ENCODE results near the gene SLCO3A1. TPM values are rescaled to one million over a fixed set of nuclear protein-coding genes. Genes with fewer than 3 reads are reported as not detected.

Gene SLCO3A1
- total RNA-seq, 1 experiment from 2014 or later: 5.1 TPM

- ATAC-seq: no peak
- CTCF ChIA-PET: no interaction called here
- TF ChIP-seq EZH2phosphoT487 (IDR thresholded peaks at IDR 0.05; ENCODE audit: borderline replicate concordance): no peak
- no peak for TF ChIP-seq TCF7L2 (IDR thresholded peaks at IDR 0.05; ENCODE audit: borderline replicate concordance, extremely low read depth, insufficient read depth, insufficient read length)
- no peak for TF ChIP-seq ELF1 (IDR thresholded peaks at IDR 0.05; ENCODE audit: borderline replicate concordance, low read depth)
- no peak for TF ChIP-seq ZBTB33 (IDR thresholded peaks at IDR 0.05; ENCODE audit: extremely low read depth, insufficient replicate concordance, low read length)
- no peak for TF ChIP-seq SP1 (IDR thresholded peaks at IDR 0.05; ENCODE audit: low read depth)
- TF ChIP-seq POLR2AphosphoS5 (IDR thresholded peaks at IDR 0.05; ENCODE audit: low read depth, low read length): no peak
- TF ChIP-seq CEBPB (IDR thresholded peaks at IDR 0.05; ENCODE audit: low read depth): no peak
- TF ChIP-seq JUND (IDR thresholded peaks at IDR 0.05): no peak
- TF ChIP-seq EGR1 (IDR thresholded peaks at IDR 0.05; ENCODE audit: low read depth): no peak
- no peak for TF ChIP-seq MAX (IDR thresholded peaks at IDR 0.05)
- TF ChIP-seq ZNF274 (IDR thresholded peaks at IDR 0.05; ENCODE audit: low read depth, low read length): no peak
- no peak for TF ChIP-seq REST (IDR thresholded peaks at IDR 0.05; ENCODE audit: low read depth)
- no peak for TF ChIP-seq CBX3 (IDR thresholded peaks at IDR 0.05; ENCODE audit: low read depth)
- intact Hi-C loops (cut with micrococcal nuclease): no loop called here
- no peak for DNase-seq (ENCODE audit: low read depth, low spot score)
- RAD21 ChIA-PET (ENCODE audit: low non-redundant PET in 1 of 2, low total read pairs in 2 of 2, uncharacterized antibody in 2 of 2, unreplicated experiment in 2 of 2): no interaction called here
- no peaks in the 10 kb centered on the region for H3K9me3 ChIP-seq (ENCODE audit: control insufficient read depth in 1 of 2, insufficient read depth in 1 of 2, low read depth in 1 of 2, low read length in 2 of 2)
- no peak overlapping the region for H2AFZ ChIP-seq (ENCODE audit: low read depth, low read length, poor library complexity, severe bottlenecking)
- BruUV-seq (replicated peaks): no TSS peak
- no peaks in the 10 kb centered on the region for H3K79me2 ChIP-seq (ENCODE audit: insufficient read depth, low read length)
- no peaks in the 10 kb centered on the region for H3K4me1 ChIP-seq (ENCODE audit: control insufficient read depth in 1 of 2, insufficient read depth in 2 of 2, low read length in 2 of 2)
- POLR2A ChIA-PET: no interaction called here
- H3K4me2 ChIP-seq (ENCODE audit: low read length): no peak overlapping the region
- no peaks in the 10 kb centered on the region for H3K9me2 ChIP-seq (ENCODE audit: insufficient read depth)
- H3K27me3 ChIP-seq (ENCODE audit: insufficient read depth, low read length): peaks cover 14% of the 10 kb centered on the region
- H3K27ac ChIP-seq (ENCODE audit: low read depth, low read length): no peak overlapping the region
- H3K9ac ChIP-seq (ENCODE audit: low read length): no peak overlapping the region
- H3K4me3 ChIP-seq (replicated peaks in 1 of 2; ENCODE audit: low read depth in 1 of 2, low read length in 2 of 2): no peak overlapping the region
- no peaks in the 10 kb centered on the region; a peak in 1 of 4 replicates for H3K36me3 ChIP-seq (ENCODE audit: control insufficient read depth in 1 of 2, insufficient read depth in 2 of 2, low read length in 2 of 2)
- H4K20me1 ChIP-seq (ENCODE audit: insufficient read depth): no peaks in the 10 kb centered on the region
Observed at GRCh38 chr15:92195241-92195640, 341.7 kb downstream of the SLCO3A1 start.

Measured in HCT116 (cell line).